ENCODE measurements around the gene RAPSN.
A peak's percentile ranks its signal among the peaks of the same experiment; 100 is the strongest.

Gene RAPSN

GRCh38 chr11:47408598-47409439, 40.1 kb downstream of the RAPSN start:
- DNase-seq (ENCODE audit: low read depth, low spot score) = peak; percentile 40

GRCh38 chr11:47407746-47408590, 41.0 kb downstream of the RAPSN start, which contains the start of gene SLC39A13:
Gene SLC39A13, plus strand, starts transcription at chr11:47408590. Its CDS starts 1,505 bp downstream, at chr11:47410095.
- peak; percentile 90 for DNase-seq (ENCODE audit: low read depth, low spot score)

GRCh38 chr11:47406896-47407745, 41.8 kb downstream of the RAPSN start:
- DNase-seq (ENCODE audit: low read depth, low spot score) = no peak

GRCh38 chr11:47403571-47403970, 45.4 kb downstream of the RAPSN start:
- no peak for DNase-seq (ENCODE audit: low read depth, low spot score)

- no peak for DNase-seq (ENCODE audit: low read depth, low spot score)
Observed at GRCh38 chr11:47403135-47403534, 45.8 kb downstream of the RAPSN start.

- no peak for DNase-seq (ENCODE audit: low read depth, low spot score)
Observed at GRCh38 chr11:47400768-47401279, 48.1 kb downstream of the RAPSN start.

GRCh38 chr11:47399860-47400767, 48.8 kb downstream of the RAPSN start:
- DNase-seq (ENCODE audit: low read depth, low spot score) = no peak

GRCh38 chr11:47398551-47398950, 50.4 kb downstream of the RAPSN start:
- no peak for DNase-seq (ENCODE audit: low read depth, low spot score)

- DNase-seq (ENCODE audit: low read depth, low spot score) = no peak
Observed at GRCh38 chr11:47398011-47398410, 50.9 kb downstream of the RAPSN start.

- no peak for DNase-seq (ENCODE audit: low read depth, low spot score)
Observed at GRCh38 chr11:47396049-47396320, 53.0 kb downstream of the RAPSN start.

- no peak for DNase-seq (ENCODE audit: low read depth, low spot score)
Observed at GRCh38 chr11:47395223-47396048, 53.5 kb downstream of the RAPSN start.

- no peak for DNase-seq (ENCODE audit: low read depth, low spot score)
Observed at GRCh38 chr11:47394322-47395222, 54.4 kb downstream of the RAPSN start.

GRCh38 chr11:47394050-47394321, 55.0 kb downstream of the RAPSN start:
- DNase-seq (ENCODE audit: low read depth, low spot score) = no peak

- no peak for DNase-seq (ENCODE audit: low read depth, low spot score)
Observed at GRCh38 chr11:47393163-47394049, 55.5 kb downstream of the RAPSN start.

GRCh38 chr11:47392546-47393162, 56.3 kb downstream of the RAPSN start:
- DNase-seq (ENCODE audit: low read depth, low spot score) = no peak

GRCh38 chr11:47391711-47392432, 57.1 kb downstream of the RAPSN start:
- no peak for DNase-seq (ENCODE audit: low read depth, low spot score)

GRCh38 chr11:47391077-47391583, 57.8 kb downstream of the RAPSN start:
- DNase-seq (ENCODE audit: low read depth, low spot score) = no peak

Data from brain pericyte (primary cell).